GM21367 (cell line): ENCODE measurements around the gene GRID1.

Experiments
- ATAC-seq: cut with Tn5 transposase; IDR thresholded peaks from one replicate; pipeline ENCODE4 v1.9.1; 2021; ENCODE audit not compliant: unreplicated experiment

GRID1 gene

DNA sequence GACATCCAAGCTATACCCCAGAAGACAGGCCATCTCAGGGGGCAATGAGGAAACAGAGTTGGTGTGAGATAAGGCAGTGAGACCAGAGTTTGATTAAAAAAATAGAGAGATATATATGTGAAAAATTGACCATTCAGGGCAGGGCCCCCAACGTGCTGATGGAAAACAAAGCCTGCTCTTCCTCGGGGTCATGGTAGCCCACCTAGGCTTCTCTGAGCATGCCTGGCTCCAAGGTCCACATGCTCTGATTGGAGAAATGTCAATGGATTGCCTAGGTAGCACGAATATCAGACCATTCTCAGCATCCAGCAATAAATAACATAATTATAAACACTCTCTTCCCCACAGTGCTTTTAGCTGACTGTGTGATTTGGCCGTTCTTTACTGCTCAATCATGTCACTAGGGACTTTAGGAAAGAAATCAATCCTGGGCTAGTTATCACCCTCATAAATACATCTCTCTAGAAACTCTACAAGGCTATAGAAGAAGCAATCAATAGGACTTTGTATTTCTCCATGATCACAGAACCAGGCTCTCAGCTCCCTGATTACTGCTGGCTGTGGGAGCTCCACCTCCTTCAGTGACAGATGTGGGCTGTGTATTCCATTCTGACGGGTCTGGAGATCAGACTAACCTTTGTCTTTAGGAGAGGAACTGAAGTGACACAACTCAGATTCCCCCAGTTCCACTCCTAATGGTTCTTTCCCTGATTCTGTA, 766.4 kb downstream of the GRID1 start:
- no peak for ATAC-seq

DNA sequence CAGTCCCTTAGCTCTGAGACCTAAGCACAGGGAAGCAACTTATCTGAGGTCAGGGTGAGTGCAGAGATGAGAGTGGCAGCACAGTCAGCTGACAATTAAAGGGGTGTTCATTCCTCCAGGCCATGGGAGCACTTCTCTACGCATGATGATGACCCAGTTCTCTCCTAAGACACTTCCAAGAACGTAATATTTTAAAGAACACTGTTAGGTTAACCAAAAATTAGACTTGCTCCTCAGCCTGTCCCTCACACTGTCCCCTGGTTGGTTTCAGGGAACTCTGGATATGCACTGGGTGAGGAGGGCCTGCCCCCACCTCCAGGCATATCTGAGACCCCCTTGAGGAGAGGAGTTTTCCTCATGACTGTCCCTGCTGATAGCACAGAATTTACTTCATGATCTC, 767.5 kb downstream of the GRID1 start:
- no peak for ATAC-seq

DNA sequence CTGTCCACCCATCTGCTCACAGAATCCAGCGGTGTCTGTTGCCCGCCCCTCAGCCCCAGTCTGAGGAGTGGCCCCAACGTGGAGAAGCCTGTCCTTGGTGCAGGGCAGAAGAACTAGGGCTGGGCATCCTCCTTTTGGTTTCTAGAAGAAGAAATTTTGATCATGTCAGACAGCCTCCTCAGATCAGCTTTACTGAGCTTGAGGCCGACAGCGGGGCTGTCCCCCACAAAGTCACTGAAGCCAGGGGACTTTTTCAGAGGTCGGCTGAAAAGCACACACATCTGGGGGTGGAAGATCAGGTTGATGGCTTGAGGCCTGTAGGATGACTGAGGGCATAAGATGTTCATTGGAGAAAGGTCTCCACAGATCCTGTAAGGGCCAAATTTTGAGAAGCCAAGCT, 767.9 kb downstream of the GRID1 start:
- ATAC-seq = no peak

DNA sequence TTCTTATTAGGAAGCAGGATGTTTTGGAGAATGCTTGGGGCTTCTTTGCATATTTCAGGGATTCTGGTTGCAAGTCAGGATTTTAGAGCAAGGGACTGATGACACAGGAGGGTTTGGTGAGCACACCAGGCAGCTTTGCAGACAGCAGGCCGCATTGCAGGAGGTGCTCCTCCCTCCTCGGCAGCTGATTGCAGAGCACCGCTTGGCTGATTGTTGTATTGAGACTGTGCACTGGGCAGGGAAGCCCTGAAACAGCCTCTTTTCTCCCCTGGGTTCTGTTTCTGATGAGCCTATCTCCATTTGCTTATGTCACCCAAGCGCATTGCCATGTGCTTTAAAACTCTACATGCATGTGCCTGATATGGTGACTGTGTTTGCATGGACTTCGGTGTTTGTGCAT, 769.6 kb downstream of the GRID1 start:
- ATAC-seq = no peak

DNA sequence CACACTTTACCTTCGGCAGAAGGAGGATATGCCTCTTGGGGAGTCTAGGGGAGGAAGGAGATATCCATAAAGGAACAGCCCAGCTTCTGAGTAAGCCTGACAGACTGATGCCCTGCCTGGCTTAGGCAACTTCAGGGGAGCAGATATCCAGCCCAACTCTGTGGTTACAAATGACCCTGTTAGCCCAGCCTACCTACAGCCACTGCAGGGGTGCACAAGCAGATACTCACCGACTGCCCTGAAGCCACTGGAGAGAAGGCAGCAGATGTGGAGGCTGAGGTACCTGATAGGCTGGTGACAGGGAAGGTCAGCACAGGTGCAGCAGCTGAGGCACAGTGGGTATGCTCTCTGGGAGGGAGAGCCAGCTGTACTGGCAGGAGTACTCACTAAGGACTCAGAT, 770.2 kb downstream of the GRID1 start:
- ATAC-seq = no peak

DNA sequence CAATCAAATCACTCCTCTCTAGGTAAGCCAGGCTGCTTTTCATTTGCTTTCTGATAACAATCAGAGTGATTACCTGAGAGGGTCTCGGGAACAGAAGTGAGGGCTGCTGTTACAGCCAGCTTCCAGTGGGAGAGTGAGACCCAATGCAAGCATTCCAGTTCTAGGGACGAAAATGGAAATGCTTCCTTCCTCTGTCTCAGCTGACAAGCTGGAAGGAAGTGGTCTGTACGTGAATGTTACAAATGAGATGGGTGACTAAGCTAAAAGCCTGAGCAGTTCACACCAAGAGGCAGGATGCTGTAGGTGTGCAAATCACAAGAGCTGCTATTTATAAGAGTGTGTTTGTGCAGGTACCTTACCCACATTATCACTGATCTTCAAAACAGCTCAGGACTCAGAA, 772.4 kb downstream of the GRID1 start:
- no peak for ATAC-seq

DNA sequence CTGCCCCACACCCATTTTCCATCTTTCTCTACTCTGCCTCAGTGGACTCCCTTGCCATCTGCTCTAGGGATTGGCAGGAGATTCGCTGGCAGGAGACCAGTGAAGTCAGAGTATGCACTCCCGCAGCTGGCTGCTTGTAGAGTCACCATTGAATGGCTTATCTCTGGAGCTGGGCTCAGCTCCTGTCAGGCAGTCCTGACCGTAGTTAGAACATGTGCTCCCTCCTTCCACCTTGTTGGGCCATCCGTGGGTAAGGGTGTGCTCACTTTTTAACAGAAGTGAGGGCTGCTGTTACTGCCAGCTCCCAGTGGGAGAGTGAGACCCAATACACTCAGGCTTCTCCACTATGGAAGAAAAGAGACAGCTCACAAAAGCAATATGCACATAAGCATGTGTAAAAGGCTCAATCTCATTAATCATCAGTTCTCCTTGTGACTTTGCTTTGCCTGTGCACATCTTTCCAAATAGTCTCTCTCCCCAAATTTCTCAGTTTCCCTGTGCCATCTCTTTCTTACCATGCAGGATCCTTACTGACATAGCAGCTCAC, 773.3 kb downstream of the GRID1 start:
- ATAC-seq = no peak

DNA sequence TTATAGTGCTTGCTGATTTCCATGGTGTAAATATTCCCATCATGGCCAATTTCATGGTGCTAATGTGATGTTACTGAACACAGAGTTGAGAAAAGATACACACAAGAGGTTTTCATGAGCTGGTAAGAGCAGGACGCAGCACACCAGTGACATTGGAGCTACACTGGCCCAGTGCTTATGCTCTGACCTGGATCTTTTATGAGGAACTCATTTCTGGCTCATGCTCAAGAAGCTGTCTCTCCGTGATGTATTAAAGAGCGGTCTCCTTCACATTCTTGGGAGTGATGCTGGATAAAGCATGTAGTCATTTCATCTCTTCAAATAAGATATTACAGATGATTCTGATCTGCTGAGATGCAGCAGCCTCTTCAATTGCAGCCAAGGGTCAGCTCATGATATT, 785.2 kb downstream of the GRID1 start:
- ATAC-seq = no peak

DNA sequence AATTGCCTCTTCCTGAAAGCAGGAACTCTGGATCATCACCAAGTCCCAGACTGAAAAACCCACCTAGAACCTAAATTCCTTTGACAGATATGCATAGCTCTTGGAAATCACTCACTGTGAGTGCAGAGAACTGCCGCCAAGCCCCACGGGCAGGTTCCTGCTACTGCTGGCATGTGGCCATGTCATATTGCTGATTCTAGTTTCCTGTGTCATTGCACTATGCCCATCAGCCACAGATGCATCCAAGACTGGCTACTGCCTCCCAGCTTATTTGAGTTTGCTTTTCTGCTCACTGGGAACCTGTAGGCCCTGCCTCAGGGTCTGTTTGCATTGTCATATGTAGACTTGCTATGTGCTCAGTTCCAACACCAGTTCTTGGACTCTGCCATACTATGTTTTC, 786.0 kb downstream of the GRID1 start:
- no peak for ATAC-seq

DNA sequence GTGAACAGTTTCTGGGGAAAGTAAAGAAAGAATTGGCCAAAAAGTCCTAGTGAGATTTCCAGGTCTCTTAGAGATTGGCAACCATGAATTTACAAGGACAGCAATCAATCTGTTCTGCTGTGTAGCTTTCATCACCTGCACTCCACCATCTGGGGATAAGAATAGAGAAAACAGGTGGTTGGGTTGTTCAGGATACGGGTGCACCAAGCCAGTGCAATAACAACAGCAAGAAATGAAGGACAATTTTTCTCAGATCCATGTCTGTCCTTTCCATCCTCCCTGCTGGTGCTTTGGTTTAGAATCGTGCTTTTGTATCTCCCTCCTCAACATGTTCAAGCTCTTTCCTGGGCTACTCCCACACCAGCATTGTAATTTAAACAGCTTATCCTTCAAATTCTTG, 787.7 kb downstream of the GRID1 start:
- no peak for ATAC-seq

DNA sequence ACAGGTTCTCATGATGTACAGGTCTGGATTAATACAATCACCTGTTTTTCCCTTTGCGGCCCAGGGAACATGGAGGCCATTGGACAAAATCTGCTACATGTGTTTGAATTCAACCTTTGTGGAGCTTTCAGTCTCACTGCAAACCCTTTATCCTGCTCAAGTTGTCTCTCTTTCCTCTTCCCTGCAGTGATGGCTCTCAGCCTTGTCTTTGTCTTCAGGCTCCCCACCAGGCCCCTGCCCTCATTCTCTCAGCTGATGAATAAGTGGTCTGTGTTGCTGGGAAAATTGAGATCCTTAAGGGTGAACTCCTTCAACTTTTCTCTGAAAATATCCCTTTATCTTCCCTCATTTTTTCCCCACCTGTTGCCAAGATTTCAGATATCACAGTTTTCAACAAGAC, 791.2 kb downstream of the GRID1 start:
- no peak for ATAC-seq

DNA sequence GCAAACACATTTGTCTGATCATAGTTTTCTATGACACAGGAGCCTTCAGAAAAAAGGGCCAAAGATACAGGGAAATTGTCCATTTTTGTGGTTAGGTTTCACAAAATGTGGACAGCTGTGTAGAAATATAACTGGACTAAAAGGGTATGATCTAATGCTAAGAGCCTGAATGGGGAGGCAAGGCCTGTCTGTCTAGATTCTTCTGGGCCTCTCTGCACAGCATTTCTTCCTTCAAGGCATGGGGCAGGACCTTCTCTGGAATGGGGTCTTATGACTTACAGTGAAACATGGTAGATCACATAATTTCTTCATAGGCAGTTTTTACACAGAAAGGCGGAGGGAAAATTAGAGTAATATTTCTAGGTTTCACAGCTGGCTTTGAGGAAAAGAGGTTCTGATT, 795.7 kb downstream of the GRID1 start:
- ATAC-seq = no peak

DNA sequence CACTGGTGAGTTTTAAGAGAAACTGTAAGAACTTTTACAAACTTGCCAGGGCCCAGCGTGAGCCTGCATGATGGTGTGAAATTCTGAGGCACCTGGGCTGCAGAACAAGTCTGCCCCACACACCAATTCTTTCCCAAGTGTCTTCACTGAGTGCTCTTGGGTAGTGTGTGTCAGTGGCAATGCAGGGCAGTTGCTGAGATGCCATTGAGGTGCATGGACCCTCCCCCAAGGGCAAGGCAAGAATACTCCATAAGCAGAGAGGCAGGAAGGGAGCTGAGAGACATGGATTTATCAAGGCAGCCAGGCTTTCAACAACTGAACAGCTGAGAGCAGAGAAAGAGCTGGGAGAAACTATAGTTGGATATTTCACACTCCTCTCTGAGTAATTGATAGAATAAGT, 801.2 kb downstream of the GRID1 start:
- ATAC-seq = no peak

DNA sequence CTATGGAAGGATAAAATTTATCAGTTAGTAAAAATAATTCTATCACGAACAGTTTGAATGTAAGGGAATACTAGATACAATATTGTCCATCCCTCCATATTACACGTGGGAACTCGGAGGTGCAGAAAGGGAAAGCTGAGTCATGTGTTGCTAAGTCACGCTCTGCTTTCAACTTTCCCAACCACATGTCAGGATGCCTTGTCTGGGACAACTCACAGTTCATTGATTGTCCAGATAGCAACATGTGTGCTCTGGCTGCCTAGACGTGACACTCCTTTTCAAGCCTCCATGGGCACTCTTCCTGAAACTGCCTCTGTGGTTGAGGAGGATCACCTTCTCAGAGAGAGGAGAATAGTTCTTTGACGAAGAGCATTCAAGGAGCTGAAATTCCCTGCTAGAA, 808.1 kb downstream of the GRID1 start:
- no peak for ATAC-seq

DNA sequence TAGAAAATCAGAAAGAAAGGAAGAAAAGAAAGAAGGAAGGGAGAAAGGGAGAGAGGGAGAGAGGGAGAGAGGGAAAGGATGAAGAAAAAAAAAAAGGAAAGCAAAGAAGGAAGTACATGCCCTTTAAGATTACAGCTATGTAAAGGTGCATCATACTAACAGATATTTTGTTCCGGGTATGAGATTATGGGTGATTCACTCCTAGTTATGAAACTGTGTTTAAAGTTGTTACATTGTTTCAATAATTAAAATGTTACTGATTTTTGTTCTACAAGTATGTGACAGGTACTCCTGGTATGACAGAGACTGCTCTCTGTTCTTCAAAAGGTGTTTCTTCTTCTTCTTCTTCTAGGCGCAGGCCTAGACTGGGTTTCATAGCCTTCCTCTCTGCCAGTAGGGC, 808.9 kb downstream of the GRID1 start:
- no peak for ATAC-seq

DNA sequence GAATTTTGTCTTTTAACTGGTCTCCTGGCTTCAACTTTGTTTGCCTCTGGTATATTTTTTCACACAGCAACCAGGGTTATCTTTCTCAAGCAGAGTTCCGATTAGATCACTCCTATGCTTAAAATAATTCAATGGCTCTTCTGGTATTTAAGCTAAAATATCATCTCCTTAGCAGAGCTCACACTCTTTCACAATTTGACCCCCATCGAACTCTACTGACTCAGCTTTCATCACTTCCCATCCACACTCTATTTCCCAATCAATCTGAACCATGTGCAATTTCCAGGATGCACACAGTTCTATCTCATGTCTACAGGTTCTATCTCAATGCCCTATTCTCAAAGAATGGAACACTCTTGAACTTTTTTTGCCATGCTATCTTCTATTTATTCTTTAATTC, 809.5 kb downstream of the GRID1 start:
- ATAC-seq = no peak
